Measurements from ENCODE around the gene KLK12.

KLK12 gene

DNA sequence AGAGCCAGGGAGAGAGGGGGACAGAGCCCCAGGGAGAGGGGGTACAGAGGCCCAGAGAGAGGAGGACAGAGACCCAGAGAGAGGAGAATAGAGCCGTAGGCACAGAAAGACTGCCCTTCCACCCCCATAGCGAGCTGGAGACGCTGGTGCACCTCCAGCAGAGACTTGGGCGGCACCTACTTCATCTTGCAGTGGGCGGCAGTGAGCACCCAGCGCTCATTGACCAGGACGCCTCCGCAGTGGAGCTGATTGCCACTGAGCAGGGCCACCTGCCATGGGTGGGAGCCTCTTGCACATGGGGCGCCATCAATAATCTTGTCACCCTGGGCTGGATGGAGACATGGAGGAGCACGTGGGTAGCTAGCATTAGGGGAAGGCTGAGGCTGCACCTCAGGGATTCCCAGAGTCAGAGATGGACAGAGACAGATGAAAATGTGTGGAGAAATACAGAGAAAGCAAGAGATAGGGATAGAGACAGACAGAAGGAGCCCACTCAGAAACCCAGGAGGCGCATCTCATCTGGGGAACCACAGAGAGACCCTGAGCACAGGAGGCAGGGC is 53.1 kb downstream of the KLK12 start:
- DNase-seq (ENCODE audit: low read depth in 2 of 2), result no peak

DNA sequence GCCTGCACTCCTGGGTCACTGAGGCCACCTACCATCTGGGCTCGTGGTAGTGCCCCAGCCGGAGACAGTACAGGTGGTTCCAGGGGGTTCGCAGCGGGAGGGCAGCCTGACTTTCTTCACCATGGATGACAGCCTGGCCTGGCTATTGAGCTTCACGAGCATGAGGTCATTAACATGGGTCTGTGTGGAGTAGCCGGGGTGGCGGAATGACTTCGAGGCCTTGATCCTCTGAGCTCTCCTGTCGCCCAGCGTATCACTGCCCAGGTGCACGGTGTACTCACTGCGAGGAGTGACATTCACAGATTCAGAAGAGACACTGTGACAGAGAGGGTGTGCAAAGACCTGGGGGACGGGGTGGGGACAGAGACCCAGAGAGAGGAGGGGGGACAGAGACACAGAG is 54.6 kb downstream of the KLK12 start:
- no peak for DNase-seq (ENCODE audit: low read depth in 2 of 2)

GRCh38 chr19:50979758-50980157 is 55.0 kb downstream of the KLK12 start:
- no peak for DNase-seq (ENCODE audit: low read depth in 2 of 2)
